Neural progenitor cell (in vitro differentiated cells): ENCODE results near the gene GDI2. TPM values are rescaled to one million over a fixed set of nuclear protein-coding genes. Genes with fewer than 3 reads are reported as not detected.
A peak's percentile ranks its signal among the peaks of the same experiment; 100 is the strongest.

Experiments used
- DNase-seq: peaks from one replicate; pipeline ENCODE4 v3.0.0-alpha.2; 2016; ENCODE audit warnings: low spot score
- H2AFZ ChIP-seq: fragments of 200-600 bp; sonication (generic); replicated peaks from 2 replicates; pipeline ENCODE4 v1.6.1; 2016; ENCODE audit warnings: antibody characterized with exemption
- H3F3A ChIP-seq: fragments of 200-600 bp; sonication (generic); 2 replicates; pipeline ENCODE4 v1.6.1; 2016; ENCODE audit warnings: antibody characterized with exemption, low read depth
- H3K27ac ChIP-seq: fragments of 200-600 bp; sonication (generic); 2 replicates; pipeline ENCODE4 v1.5.1; 2016; ENCODE audit warnings: mild to moderate bottlenecking
- H3K27me3 ChIP-seq: fragments of 200-600 bp; sonication (generic); 2 replicates; pipeline ENCODE4 v1.6.1; 2016; ENCODE audit warnings: mild to moderate bottlenecking, moderate library complexity
- H3K36me3 ChIP-seq: fragments of 200-600 bp; sonication (generic); 2 replicates; pipeline ENCODE4 v1.5.1; 2016
- H3K4me1 ChIP-seq: fragments of 200-600 bp; sonication (generic); 2 replicates; pipeline ENCODE4 v1.6.1; 2016; ENCODE audit warnings: mixed run types
- H3K4me2 ChIP-seq: fragments of 200-600 bp; sonication (generic); 2 replicates; pipeline ENCODE4 v1.6.1; 2016
- H3K4me3 ChIP-seq: fragments of 200-600 bp; sonication (generic); 2 replicates; pipeline ENCODE4 v1.5.1; 2016
- H3K79me2 ChIP-seq: fragments of 200-600 bp; sonication (generic); 2 replicates; pipeline ENCODE4 v1.6.1; 2016; ENCODE audit warnings: low read depth
- H3K9ac ChIP-seq: fragments of 200-600 bp; sonication (generic); 2 replicates; pipeline ENCODE4 v1.6.1; 2016
- H3K9me3 ChIP-seq: fragments of 200-600 bp; sonication (generic); 2 replicates; pipeline ENCODE4 v1.5.1; 2016; ENCODE audit warnings: low read depth
- H4K20me1 ChIP-seq: fragments of 200-600 bp; sonication (generic); 2 replicates; pipeline ENCODE4 v1.6.1; 2016; ENCODE audit warnings: low read depth
- H3K27ac Mint-ChIP-seq: 3 replicates; pipeline ENCODE4 v1.8.0; 2021; ENCODE audit warnings: mixed read lengths
- H3K27me3 Mint-ChIP-seq: 2 replicates; pipeline ENCODE4 v1.8.0; 2022; ENCODE audit warnings: low read depth, mild to moderate bottlenecking, inconsistent platforms, moderate library complexity, mixed read lengths; ENCODE audit not compliant: insufficient read depth
- H3K36me3 Mint-ChIP-seq: 3 replicates; pipeline ENCODE4 v1.8.0; 2021; ENCODE audit warnings: mixed read lengths
- H3K4me1 Mint-ChIP-seq: 3 replicates; pipeline ENCODE4 v1.8.0; 2021; ENCODE audit warnings: mixed read lengths
- H3K4me3 Mint-ChIP-seq: 3 replicates; pipeline ENCODE4 v1.8.0; 2021; ENCODE audit warnings: mild to moderate bottlenecking, moderate library complexity, mixed read lengths
- H3K9me3 Mint-ChIP-seq: 3 replicates; pipeline ENCODE4 v1.8.0; 2020; ENCODE audit warnings: mixed read lengths
- CTCF ChIP-seq: fragments of 200-600 bp; sonication (generic); IDR thresholded peaks from 2 replicates; pipeline ENCODE4 v1.5.1; 2017; ENCODE audit warnings: antibody characterized with exemption, mild to moderate bottlenecking
- EZH2 ChIP-seq: fragments of 200-600 bp; sonication (generic); IDR thresholded peaks from 2 replicates; pipeline ENCODE4 v1.6.1; 2017; ENCODE audit warnings: antibody characterized with exemption, mild to moderate bottlenecking, moderate library complexity
- EZH2phosphoT487 ChIP-seq: fragments of 200-600 bp; sonication (generic); IDR thresholded peaks from 2 replicates; pipeline ENCODE4 v1.6.1; 2017; ENCODE audit warnings: antibody characterized with exemption
- total RNA-seq: library from RNA; depleted of rRNA; stranded (reverse); fragments of >200 nt; gene quantifications from 2 replicates; pipeline ENCODE4 v1.2.3, GENCODE V29; 2015; ENCODE audit warnings: low replicate concordance

GDI2 gene
- total RNA-seq, 1 donor from 2014 or later, result 592 TPM

GRCh38 chr10:5764422-5765297, 48.6 kb downstream of the GDI2 start:
- Mint-ChIP-seq H3K4me3 (no peak overlapping the region), H3K9me3 (no peaks in the 10 kb centered on the region), H3K36me3 (peaks cover 56% of the 10 kb centered on the region), H3K27ac (peak overlapping the region; percentile 36), H3K27me3 (peaks cover 4% of the 10 kb centered on the region), H3K4me1 (no peaks in the 10 kb centered on the region)
- H3K9me3 ChIP-seq, result no peaks in the 10 kb centered on the region
- H4K20me1 ChIP-seq, result no peaks in the 10 kb centered on the region
- H3K27me3 ChIP-seq, result no peaks in the 10 kb centered on the region
- H3K4me1 ChIP-seq, result no peaks in the 10 kb centered on the region
- no peak overlapping the region for H3K4me2 ChIP-seq
- no peak overlapping the region for H2AFZ ChIP-seq
- no peak overlapping the region for H3K27ac ChIP-seq
- DNase-seq, result no peak
- no peak for TF ChIP-seq EZH2phosphoT487
- TF ChIP-seq EZH2, result no peak
- H3K36me3 ChIP-seq, result peaks cover 18% of the 10 kb centered on the region
- peaks cover 32% of the 10 kb centered on the region for H3F3A ChIP-seq
- H3K4me3 ChIP-seq, result no peak overlapping the region
- H3K79me2 ChIP-seq, result peaks cover 16% of the 10 kb centered on the region
- H3K9ac ChIP-seq, result no peak overlapping the region

DNA sequence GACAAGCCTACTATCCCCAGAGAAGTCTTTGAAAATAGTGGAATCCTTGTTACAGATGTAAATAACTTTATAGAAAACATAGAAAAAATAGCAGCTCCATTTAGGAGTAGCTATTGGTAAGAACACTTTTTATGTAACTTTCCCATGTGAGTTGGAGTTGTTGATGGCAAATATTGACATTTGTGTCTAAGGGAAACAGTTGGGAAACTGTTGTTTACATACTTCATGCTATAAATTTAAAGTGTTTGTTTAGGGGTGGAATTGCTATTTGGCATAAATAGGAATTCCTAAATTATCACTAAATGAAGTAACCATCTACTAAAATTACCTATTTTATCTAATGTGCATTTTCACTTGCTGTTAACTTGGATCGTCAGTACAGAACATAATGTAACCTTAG, 50.7 kb downstream of the GDI2 start:
- H3K36me3 ChIP-seq, result peaks cover 9% of the 10 kb centered on the region
- H3K27ac ChIP-seq, result no peak overlapping the region
- Mint-ChIP-seq H3K27me3 (peaks cover 4% of the 10 kb centered on the region), H3K9me3 (no peaks in the 10 kb centered on the region), H3K4me3 (no peak overlapping the region), H3K27ac (no peak overlapping the region), H3K4me1 (no peaks in the 10 kb centered on the region), H3K36me3 (peaks cover 53% of the 10 kb centered on the region)
- no peaks in the 10 kb centered on the region for H3K9me3 ChIP-seq
- H3K9ac ChIP-seq, result no peak overlapping the region
- H3K4me1 ChIP-seq, result no peaks in the 10 kb centered on the region
- no peak for DNase-seq
- no peaks in the 10 kb centered on the region for H4K20me1 ChIP-seq
- no peak for TF ChIP-seq CTCF
- no peak for TF ChIP-seq EZH2phosphoT487
- no peak for TF ChIP-seq EZH2
- no peak overlapping the region for H3K4me3 ChIP-seq
- peaks cover 32% of the 10 kb centered on the region for H3F3A ChIP-seq
- no peaks in the 10 kb centered on the region for H3K27me3 ChIP-seq
- no peak overlapping the region for H2AFZ ChIP-seq
- H3K4me2 ChIP-seq, result no peak overlapping the region
- no peaks in the 10 kb centered on the region for H3K79me2 ChIP-seq

GRCh38 chr10:5761220-5761619, 52.0 kb downstream of the GDI2 start:
- peaks cover 4% of the 10 kb centered on the region for H3K27me3 Mint-ChIP-seq
- no peaks in the 10 kb centered on the region for H3K4me1 Mint-ChIP-seq
- no peak overlapping the region for H3K27ac ChIP-seq
- TF ChIP-seq EZH2phosphoT487 (no peak), CTCF (no peak), EZH2 (no peak)
- H2AFZ ChIP-seq, result no peak overlapping the region
- no peaks in the 10 kb centered on the region for H4K20me1 ChIP-seq
- H3K27ac Mint-ChIP-seq, result no peak overlapping the region
- H3K79me2 ChIP-seq, result no peaks in the 10 kb centered on the region
- peaks cover 25% of the 10 kb centered on the region for H3F3A ChIP-seq
- H3K27me3 ChIP-seq, result no peaks in the 10 kb centered on the region
- H3K9me3 ChIP-seq, result no peaks in the 10 kb centered on the region
- H3K4me3 ChIP-seq, result no peak overlapping the region
- no peak overlapping the region for H3K4me2 ChIP-seq
- peaks cover 53% of the 10 kb centered on the region for H3K36me3 Mint-ChIP-seq
- H3K4me1 ChIP-seq, result no peaks in the 10 kb centered on the region
- no peak overlapping the region for H3K9ac ChIP-seq
- H3K4me3 Mint-ChIP-seq, result no peak overlapping the region
- peaks cover 4% of the 10 kb centered on the region for H3K36me3 ChIP-seq
- no peak for DNase-seq
- H3K9me3 Mint-ChIP-seq, result no peaks in the 10 kb centered on the region

DNA sequence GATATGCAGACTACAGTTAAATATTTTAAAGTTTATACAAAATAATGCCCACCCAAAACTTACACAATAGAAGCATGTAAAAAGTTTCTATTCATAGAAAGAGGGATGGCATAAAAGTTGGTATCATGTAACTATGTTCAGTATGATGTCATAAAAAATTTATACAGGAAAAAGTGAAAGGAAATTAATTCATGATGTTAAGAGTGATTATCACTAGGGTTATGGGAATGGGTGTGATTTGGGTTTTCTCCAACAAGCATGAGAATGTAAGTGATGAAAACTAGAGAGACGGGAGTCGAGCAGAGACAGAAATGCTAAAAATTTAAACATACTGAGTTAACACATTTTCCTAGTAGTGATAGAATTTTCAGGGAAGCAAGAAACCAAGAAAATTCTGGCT, 52.7 kb downstream of the GDI2 start:
- Histone ChIP-seq H2AFZ (no peak overlapping the region), H3K4me1 (no peaks in the 10 kb centered on the region), H3K79me2 (no peaks in the 10 kb centered on the region), H4K20me1 (no peaks in the 10 kb centered on the region), H3K4me2 (no peak overlapping the region), H3K27me3 (no peaks in the 10 kb centered on the region), H3K36me3 (no peaks in the 10 kb centered on the region), H3K9ac (no peak overlapping the region), H3K27ac (no peak overlapping the region), H3F3A (peaks cover 18% of the 10 kb centered on the region), H3K9me3 (no peaks in the 10 kb centered on the region), H3K4me3 (no peak overlapping the region)
- H3K36me3 Mint-ChIP-seq, result peaks cover 47% of the 10 kb centered on the region
- DNase-seq, result no peak
- TF ChIP-seq EZH2 (no peak), EZH2phosphoT487 (no peak), CTCF (no peak)
- no peaks in the 10 kb centered on the region for H3K4me1 Mint-ChIP-seq
- peaks cover 4% of the 10 kb centered on the region for H3K27me3 Mint-ChIP-seq
- no peaks in the 10 kb centered on the region for H3K9me3 Mint-ChIP-seq
- H3K27ac Mint-ChIP-seq, result no peak overlapping the region
- H3K4me3 Mint-ChIP-seq, result no peak overlapping the region
